IPS-18c (cell line): ENCODE results near the gene CMSS1.

Experiments
- H3K4me3 ChIP-seq: 2 replicates; pipeline ENCODE4 v1.7.0; 2013; ENCODE audit warnings: low read depth, mild to moderate bottlenecking, low read length, moderate library complexity; ENCODE audit not compliant: insufficient read depth
- H3K9me3 ChIP-seq: one replicate; pipeline ENCODE4 v1.6.1; 2013; ENCODE audit warnings: mild to moderate bottlenecking, low read length, moderate library complexity; ENCODE audit not compliant: control insufficient read depth, insufficient read depth

Gene CMSS1

GRCh38 chr3:100003609-100004503 lies 186.2 kb downstream of the CMSS1 start:
- Histone ChIP-seq H3K4me3 (no peak overlapping the region), H3K9me3 (no peaks in the 10 kb centered on the region)

GRCh38 chr3:100004931-100005330 lies 187.3 kb downstream of the CMSS1 start:
- Histone ChIP-seq H3K9me3 (no peaks in the 10 kb centered on the region), H3K4me3 (no peak overlapping the region)

GRCh38 chr3:100005665-100006393 lies 188.2 kb downstream of the CMSS1 start:
- Histone ChIP-seq H3K9me3 (no peaks in the 10 kb centered on the region), H3K4me3 (no peak overlapping the region)

- Histone ChIP-seq H3K9me3 (no peaks in the 10 kb centered on the region), H3K4me3 (no peak overlapping the region)
Measured at GRCh38 chr3:100006570-100007271, 189.1 kb downstream of the CMSS1 start.

- Histone ChIP-seq H3K9me3 (no peaks in the 10 kb centered on the region), H3K4me3 (no peak overlapping the region)
Measured at GRCh38 chr3:100007313-100007712, 189.7 kb downstream of the CMSS1 start.

GRCh38 chr3:100008081-100008698 lies 190.5 kb downstream of the CMSS1 start:
- Histone ChIP-seq H3K4me3 (no peak overlapping the region), H3K9me3 (no peaks in the 10 kb centered on the region)

GRCh38 chr3:100009276-100010086 lies 191.8 kb downstream of the CMSS1 start:
- Histone ChIP-seq H3K9me3 (no peaks in the 10 kb centered on the region), H3K4me3 (no peak overlapping the region)

GRCh38 chr3:100010087-100010417 lies 192.4 kb downstream of the CMSS1 start:
- no peaks in the 10 kb centered on the region for H3K9me3 ChIP-seq
- H3K4me3 ChIP-seq, result no peak overlapping the region

- no peak overlapping the region for H3K4me3 ChIP-seq
- no peaks in the 10 kb centered on the region for H3K9me3 ChIP-seq
Measured at GRCh38 chr3:100018806-100019205, 201.1 kb downstream of the CMSS1 start.

GRCh38 chr3:100019719-100020118 lies 202.1 kb downstream of the CMSS1 start:
- no peak overlapping the region for H3K4me3 ChIP-seq
- no peaks in the 10 kb centered on the region for H3K9me3 ChIP-seq

- Histone ChIP-seq H3K4me3 (no peak overlapping the region), H3K9me3 (no peaks in the 10 kb centered on the region)
Measured at GRCh38 chr3:100020876-100021644, 203.4 kb downstream of the CMSS1 start.

- Histone ChIP-seq H3K4me3 (no peak overlapping the region), H3K9me3 (no peaks in the 10 kb centered on the region)
Measured at GRCh38 chr3:100022506-100022905, 204.8 kb downstream of the CMSS1 start.

- no peaks in the 10 kb centered on the region for H3K9me3 ChIP-seq
Measured at GRCh38 chr3:100023150-100023549, 205.5 kb downstream of the CMSS1 start.

GRCh38 chr3:100023595-100023994 lies 205.9 kb downstream of the CMSS1 start:
- Histone ChIP-seq H3K9me3 (no peaks in the 10 kb centered on the region), H3K4me3 (no peak overlapping the region)

More at GRCh38 chr3:100023150-100023549, 205.5 kb downstream of the CMSS1 start:
- H3K4me3 ChIP-seq, result no peak overlapping the region

GRCh38 chr3:100024520-100025303 lies 207.1 kb downstream of the CMSS1 start:
- Histone ChIP-seq H3K9me3 (no peaks in the 10 kb centered on the region), H3K4me3 (no peak overlapping the region)
